ENCODE measurements around the gene SP110.
A peak's percentile ranks its signal among the peaks of the same experiment; 100 is the strongest.

SP110 gene

GRCh38 chr2:230170532-230170931 lies 49.3 kb downstream of the SP110 start:
- no peak for DNase-seq (ENCODE audit: low read depth)

GRCh38 chr2:230166557-230167170 lies 53.1 kb downstream of the SP110 start:
- DNase-seq (ENCODE audit: low read depth), result no peak

DNA sequence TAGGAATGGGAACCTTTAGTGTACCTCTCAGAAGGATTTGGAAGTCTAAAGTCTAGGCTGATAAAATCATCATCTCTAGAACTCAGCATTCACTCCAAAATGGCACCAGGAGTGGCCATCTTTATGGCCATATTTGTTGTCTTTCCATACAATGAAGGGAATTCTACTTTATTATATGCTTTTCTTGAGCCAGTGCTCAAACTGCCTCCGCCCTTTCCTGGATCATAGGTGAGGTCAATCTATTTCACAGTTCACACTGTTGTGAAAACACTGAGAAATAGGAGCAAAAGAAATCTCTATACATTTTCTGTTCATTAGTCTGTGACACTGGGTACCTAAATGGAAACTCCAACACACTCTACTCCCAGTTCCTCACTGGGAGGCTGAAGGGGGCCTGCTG lies 55.6 kb downstream of the SP110 start:
- DNase-seq (ENCODE audit: low read depth), result no peak

DNA sequence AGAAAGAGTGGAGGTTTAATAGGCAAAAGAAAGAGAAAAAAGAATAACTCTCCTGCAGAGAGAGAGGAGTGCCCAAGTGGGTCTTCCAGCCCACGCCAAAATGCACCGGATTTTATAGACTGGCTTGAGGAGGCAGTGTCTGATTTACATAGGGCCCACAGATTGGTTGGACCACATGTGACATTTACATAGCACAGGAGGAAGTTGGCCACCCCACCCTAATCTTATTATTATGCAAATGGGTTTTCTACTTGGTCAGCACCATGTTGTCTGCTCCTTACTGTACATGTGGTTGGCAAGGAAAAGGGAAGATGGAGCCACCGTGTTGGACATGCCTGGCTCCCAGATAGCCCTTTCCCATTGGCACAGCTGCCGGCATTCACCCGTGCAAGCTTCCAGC lies 56.8 kb downstream of the SP110 start:
- DNase-seq (ENCODE audit: low read depth), result no peak

GRCh38 chr2:230161184-230161583 lies 58.6 kb downstream of the SP110 start:
- no peak for DNase-seq (ENCODE audit: low read depth)

DNA sequence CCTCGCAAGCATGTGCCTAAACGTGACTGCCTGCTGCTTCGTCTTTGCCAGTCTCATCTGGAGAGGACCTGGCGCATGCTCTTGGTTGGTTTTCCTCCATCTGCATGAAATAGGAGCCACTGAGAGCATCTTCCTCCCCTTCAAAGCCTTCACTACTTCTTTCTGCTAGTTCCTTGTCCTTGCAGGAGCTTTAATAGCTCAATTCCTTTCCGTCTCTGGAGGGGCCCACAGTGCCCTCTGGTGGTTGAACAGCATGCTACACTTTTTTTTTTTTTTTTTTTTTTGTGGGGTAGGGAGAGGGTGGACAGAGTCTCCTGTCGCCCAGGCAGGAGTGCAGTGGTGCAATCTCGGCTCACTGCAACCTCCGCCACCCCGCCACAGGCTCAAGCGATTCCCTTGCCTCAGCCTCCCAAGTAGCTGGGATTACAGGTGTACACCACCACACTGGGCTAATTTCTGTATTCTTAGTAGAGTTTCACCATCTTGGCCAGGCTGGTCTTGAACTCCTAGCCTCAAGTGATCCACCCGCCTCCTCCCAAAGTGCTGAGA lies 59.6 kb downstream of the SP110 start:
- DNase-seq (ENCODE audit: low read depth), result peak; percentile 41

DNA sequence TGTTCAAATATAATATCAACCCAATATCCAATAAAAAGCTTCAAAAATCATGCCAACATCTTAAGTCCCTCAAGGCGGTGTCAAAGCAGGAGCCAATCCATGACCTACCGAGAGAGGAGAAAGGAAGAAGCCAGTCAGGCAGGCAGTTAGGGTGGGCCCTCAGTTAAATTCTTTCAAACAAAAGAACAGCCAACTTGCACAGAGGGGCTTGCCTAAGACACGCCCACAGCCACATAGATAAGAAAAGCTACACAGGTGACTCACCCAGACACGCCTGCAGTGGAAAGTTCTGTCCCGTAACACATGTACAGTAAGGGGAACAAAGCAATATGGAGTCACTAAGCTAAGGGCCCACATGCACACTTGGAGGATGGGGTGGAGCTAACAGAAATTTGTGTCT lies 61.3 kb downstream of the SP110 start:
- no peak for DNase-seq (ENCODE audit: low read depth)

DNA sequence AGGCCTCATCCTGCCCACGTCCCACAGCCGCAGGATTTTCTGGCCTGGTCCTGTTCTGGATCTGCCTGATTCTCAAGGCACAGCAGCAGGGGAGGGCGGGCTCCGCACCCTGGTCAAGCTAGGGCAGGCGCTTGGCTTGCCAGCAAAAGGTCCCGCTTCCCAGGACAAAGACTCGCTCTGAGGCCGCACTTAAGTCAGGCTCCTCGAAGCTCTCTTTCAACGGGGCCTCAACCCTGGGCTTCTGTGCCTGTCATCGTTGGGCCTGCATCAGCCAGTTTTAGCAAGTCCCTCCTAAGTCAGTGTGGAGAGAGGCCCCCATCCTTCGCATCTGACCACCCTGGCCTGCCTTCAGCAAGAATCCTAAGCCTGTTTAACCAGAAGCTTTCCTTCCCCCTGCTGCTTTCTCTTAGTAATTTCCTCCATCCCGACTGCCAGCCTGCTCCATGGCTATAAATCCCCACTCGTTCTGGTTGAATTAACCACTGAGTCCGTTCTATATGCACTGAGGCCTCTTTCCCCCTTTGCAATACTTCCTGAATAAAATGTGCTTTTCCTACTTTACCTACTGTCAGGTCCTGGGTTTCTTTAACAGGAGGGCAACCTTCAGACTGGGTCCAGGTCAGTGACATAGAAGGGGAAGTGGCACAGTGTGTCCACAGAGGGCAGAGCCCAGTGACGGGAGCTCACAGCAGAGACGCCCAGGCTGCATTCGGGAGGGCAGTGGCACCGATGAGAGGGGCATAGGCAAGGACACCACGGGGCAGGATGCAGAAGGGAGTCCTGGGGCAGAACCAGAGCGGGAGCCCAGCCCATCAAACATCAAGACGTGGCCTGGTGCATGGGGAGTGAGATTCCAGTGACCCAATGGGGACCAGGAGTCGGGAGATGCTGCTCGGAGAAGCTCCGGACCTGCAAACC lies 62.7 kb downstream of the SP110 start:
- no peak for DNase-seq (ENCODE audit: low read depth)

DNA sequence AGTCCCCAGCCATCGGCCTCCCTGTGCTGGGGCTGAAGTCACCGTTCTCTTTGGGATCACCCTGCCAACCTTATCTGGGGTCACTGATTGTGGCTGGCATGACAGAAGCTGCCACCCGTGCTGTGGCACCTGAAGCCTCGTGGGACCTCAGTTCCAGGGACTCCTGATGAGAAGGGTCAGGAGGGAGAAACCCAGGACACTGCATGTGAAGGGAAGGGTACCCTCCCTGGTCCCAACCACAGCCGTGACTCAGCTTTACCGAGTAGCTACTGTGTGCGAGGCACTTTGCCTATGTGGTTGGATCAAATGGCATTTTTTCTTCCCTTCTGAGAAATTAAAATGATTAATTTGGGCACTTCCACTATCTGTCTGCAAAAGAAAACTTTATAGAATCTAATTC lies 64.4 kb downstream of the SP110 start:
- no peak for DNase-seq (ENCODE audit: low read depth)

GRCh38 chr2:230153390-230153976 lies 66.3 kb downstream of the SP110 start:
- DNase-seq (ENCODE audit: low read depth), result no peak

- DNase-seq (ENCODE audit: low read depth), result no peak
Measured at GRCh38 chr2:230152334-230152733, 67.5 kb downstream of the SP110 start.

GRCh38 chr2:230144355-230144754 lies 75.4 kb downstream of the SP110 start:
- DNase-seq (ENCODE audit: low read depth), result no peak

DNA sequence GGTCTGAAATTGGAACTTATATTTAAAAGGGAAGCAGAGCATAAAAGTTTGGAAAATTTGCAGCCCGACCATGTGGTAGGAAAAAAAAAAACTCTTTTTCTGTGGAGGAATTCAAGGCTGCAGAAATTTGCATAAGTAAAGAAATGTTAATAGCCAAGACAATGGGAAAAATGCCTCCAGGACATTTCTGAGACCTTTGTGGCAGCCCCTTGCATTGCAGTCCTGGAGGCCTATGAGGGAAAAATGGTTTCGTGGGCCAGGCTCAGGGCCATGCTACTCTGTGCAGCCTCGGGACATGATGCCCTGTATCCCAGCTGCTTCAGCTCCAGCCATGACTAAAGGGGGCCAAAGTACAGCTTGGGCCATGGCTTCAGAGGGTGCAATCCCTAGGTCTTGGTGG lies 79.1 kb downstream of the SP110 start:
- DNase-seq (ENCODE audit: low read depth), result no peak

DNA sequence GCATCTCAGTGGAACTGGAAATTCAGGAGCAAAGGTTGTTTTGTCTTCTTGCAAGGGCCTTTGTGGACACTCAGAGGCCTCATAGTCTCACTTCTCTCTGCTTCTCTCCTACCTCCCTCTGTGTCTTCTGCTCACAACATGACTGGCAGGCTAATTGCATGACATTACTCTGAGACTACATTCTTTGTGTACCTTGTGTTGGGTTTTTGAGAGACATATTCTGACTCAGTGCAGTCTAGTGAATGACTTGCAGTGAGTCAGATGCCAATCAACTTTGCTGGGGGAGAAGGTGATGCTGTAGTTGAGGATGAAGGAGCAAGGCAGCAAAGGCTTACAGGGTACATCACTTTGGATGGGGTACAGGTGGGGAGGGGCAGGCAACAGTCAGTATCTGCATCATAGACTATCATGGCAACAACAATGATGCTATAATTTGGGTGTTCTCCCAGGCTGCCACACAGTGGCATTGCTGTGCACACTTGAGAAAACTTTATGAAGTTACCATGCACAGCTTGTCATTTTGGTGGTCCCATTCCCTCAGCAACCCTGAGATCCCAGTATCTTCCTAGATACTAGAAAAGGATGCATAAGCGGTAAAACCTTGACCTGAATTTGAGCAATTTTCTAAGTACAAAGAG lies 81.8 kb downstream of the SP110 start:
- no peak for DNase-seq (ENCODE audit: low read depth)

DNA sequence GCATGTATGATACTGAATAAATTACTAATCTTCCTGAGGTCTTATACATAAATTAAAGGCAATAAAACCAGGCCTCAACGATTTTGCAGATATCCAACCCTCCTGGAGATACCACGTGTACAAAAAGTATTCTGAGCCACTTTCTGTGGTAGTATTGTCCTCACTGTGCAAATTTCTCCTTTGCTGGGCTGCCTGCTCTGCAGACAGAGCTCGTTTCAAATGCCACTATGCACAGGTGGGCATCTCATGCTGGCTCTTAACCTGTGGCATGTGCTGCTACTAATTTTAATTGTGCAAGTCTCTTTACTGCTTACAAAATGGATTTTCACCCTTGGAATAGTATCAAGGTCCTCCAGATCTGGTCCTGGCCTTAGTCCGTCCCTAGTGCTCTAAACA lies 84.7 kb downstream of the SP110 start:
- no peak for DNase-seq (ENCODE audit: low read depth)

DNA sequence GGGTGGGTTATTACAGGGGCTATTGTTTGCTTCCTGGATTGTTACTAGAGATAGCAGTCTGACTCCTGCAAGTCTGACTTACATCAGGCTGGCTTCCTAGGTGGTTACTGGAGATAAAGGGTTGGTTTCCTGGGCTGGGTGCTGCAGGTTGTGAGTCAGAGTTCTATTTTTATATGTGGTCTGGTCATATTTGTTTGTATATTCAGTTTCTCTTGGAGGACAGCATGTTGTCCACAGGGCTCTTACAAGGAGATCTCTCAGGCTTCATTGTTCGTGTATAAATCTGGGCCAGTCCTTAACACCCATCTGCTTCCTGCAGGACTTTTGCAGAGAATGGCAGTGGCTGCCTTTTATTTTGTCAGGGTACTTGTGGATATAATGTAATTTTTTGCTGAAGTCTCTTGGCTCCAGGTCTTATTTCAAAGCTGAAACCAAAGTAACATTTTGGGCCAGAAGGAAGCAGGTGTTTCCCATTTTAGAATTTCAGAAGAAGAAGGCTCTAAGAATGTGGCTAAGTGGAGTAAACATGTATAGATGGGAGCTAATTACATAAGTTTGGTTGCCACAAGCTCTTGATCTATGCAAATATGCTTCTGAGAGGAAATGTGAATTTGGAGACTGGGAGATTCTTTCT lies 85.2 kb downstream of the SP110 start:
- no peak for DNase-seq (ENCODE audit: low read depth)

GRCh38 chr2:230131366-230131765 lies 88.4 kb downstream of the SP110 start:
- no peak for DNase-seq (ENCODE audit: low read depth)

GRCh38 chr2:230130668-230131364 lies 89.0 kb downstream of the SP110 start:
- DNase-seq (ENCODE audit: low read depth), result no peak

GRCh38 chr2:230129343-230129742 lies 90.4 kb downstream of the SP110 start:
- DNase-seq (ENCODE audit: low read depth), result no peak

- no peak for DNase-seq (ENCODE audit: low read depth)
Measured at GRCh38 chr2:230128623-230129342, 91.0 kb downstream of the SP110 start.

DNA sequence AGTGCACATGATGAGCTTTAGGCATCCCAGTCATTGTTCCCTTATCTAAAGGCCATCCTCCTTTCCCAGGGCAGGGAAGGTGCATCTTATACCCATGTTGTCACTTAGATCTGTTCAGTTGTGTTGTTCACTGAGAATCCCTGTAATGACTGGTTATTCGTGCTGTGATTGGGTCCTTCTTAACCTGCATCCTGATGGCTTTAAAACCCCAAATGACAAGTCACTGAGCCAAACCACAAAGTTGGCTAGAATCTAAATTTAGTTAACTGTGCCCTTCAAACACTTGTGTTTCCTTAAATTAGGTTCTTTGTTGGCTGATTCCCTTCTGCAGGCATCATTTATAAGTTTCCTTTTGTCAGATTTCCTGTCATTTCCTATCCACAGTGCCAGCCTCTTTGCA lies 92.6 kb downstream of the SP110 start:
- no peak for DNase-seq (ENCODE audit: low read depth)

All from activated gamma-delta T cell treated with anti-CD3 and anti-CD28 coated beads, Interleukin-2, amount 50 U/mL, for 16 hours (primary cell).